Activated CD4-positive, alpha-beta T cell treated with anti-CD3 and anti-CD28 coated beads, Interleukin-2, amount 10 ng/mL, durations not matched to agents 7 days and 5 days (primary cell): ENCODE measurements around the gene CDH20. TPM values are rescaled to one million over a fixed set of nuclear protein-coding genes. Genes with fewer than 3 reads are reported as not detected.
A peak's percentile ranks its signal among the peaks of the same experiment; 100 is the strongest.

Experiments
- CTCF ChIA-PET: fragments of 350-600 bp; sonication (Branson Sonifier 250); formaldehyde crosslinking; loops from one replicate; lab custom pipeline; 2021; ENCODE audit warnings: antibody characterized with exemption; lab: Charles Lee
- POLR2A ChIA-PET: fragments of 350-600 bp; sonication (Branson Sonifier 250); formaldehyde crosslinking; loops from one replicate; lab custom pipeline; 2021; ENCODE audit warnings: antibody characterized with exemption; lab: Charles Lee
- DNase-seq: peaks from one replicate; pipeline ENCODE4 v3.0.0-alpha.2; 2020
- H3K27ac Mint-ChIP-seq: one replicate; pipeline ENCODE4 v1.8.0; 2021; ENCODE audit warnings: mild to moderate bottlenecking, moderate library complexity, mixed read lengths
- H3K27me3 Mint-ChIP-seq: one replicate; pipeline ENCODE4 v1.8.0; 2021; ENCODE audit warnings: mixed read lengths
- H3K36me3 Mint-ChIP-seq: one replicate; pipeline ENCODE4 v1.8.0; 2021; ENCODE audit warnings: low read depth, mixed read lengths
- H3K4me1 Mint-ChIP-seq: one replicate; pipeline ENCODE4 v1.8.0; 2021; ENCODE audit warnings: mixed read lengths
- H3K4me3 Mint-ChIP-seq: one replicate; pipeline ENCODE4 v1.8.0; 2021; ENCODE audit warnings: mild to moderate bottlenecking, moderate library complexity, mixed read lengths
- H3K9me3 Mint-ChIP-seq: one replicate; pipeline ENCODE4 v1.8.0; 2021; ENCODE audit warnings: mixed read lengths
- total RNA-seq, 2 experiments: library from RNA; stranded (reverse); gene quantifications; one replicate each; pipeline ENCODE4 v1.2.3, GENCODE V29; 2021

CDH20 gene
- total RNA-seq, 2 experiments from 2014 or later: not detected

DNA sequence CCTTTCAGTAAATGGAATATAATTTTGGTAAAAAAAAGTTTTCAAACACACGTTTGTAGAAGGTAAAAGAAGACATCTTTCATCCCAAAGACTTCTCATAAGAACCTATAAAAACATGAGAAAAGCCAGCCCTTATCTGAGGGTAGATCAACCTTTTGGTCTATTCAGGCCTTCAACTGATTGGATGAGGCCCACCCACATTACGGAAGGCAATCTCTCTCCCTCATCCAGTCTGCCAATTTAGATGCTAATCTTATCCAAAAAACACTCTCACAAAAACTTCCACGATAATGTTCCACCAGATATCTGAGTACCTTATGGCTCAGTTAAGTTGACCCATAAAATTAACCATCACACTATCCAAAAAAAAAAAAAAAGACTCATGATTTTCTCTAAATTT lies 2.2 kb upstream of the CDH20 start:
- no peaks in the 10 kb centered on the region for H3K36me3 Mint-ChIP-seq
- H3K4me1 Mint-ChIP-seq: no peaks in the 10 kb centered on the region
- peaks cover 32% of the 10 kb centered on the region for H3K27me3 Mint-ChIP-seq
- no peak for DNase-seq
- ChIA-PET POLR2A (no interaction called here), CTCF (no interaction called here)
- H3K9me3 Mint-ChIP-seq: no peaks in the 10 kb centered on the region
- no peak overlapping the region for H3K4me3 Mint-ChIP-seq
- H3K27ac Mint-ChIP-seq: no peak overlapping the region

DNA sequence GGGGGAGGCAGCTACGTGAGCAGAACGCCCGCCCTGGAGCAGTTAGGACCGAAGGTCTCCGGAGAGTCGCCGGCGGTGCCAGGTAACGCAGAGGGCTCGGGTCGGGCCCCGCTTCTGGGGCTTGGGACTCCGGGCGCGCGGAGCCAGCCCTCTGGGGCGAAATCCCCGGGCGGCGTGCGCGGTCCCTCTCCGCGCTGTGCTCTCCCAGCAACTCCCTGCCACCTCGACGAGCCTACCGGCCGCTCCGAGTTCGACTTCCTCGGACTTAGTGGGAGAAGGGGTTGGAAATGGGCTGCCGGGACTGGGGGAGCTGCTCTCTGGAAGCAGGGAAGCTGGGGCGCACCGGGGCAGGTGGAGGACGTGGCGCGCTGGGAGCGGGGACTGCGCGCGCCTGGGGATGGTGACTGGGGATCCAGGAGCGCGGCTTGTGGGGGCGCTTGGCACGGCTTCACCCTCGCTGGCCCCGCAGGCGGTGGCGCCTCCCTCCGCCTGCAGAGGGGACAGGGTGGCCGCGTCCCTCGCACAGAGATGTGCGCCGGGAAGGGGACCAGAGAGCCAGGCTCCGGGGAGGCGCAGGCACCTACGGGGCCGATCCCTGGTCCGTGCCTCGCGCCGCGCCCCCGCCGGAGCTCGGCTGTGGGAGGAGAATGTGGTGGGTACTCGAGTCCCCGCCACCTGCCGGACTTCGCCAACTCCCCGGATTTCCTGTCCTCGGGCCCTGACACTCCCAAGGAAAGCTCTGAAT lies 688 bp downstream of the CDH20 start:
- Mint-ChIP-seq H3K9me3 (no peaks in the 10 kb centered on the region), H3K27me3 (peaks cover 32% of the 10 kb centered on the region), H3K27ac (no peak overlapping the region), H3K4me1 (no peaks in the 10 kb centered on the region), H3K36me3 (no peaks in the 10 kb centered on the region), H3K4me3 (no peak overlapping the region)
- POLR2A ChIA-PET: no interaction called here
- CTCF ChIA-PET: no interaction called here
- DNase-seq: no peak

DNA sequence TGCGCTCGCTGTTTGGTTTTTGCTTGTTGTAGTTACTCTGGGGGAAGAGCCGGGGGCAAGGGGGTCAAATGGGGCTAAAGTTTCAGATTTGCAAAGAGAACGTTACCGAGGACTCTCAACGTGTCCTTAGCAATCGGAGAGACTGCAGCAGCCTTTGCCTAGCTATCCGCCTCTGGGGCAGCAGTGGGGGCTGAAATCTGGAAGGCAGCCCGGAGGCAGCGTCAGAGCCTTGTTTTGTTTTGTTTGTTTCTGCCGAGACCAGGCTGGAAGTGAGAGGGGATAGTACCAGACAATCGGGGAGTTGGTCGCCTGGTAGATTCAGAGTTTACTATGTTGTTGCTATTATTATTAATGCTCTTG lies 1.2 kb downstream of the CDH20 start:
- H3K4me1 Mint-ChIP-seq: no peaks in the 10 kb centered on the region
- POLR2A ChIA-PET: no interaction called here
- no peak for DNase-seq
- no peak overlapping the region for H3K27ac Mint-ChIP-seq
- no peaks in the 10 kb centered on the region for H3K9me3 Mint-ChIP-seq
- no peak overlapping the region for H3K4me3 Mint-ChIP-seq
- peaks cover 32% of the 10 kb centered on the region for H3K27me3 Mint-ChIP-seq
- no peaks in the 10 kb centered on the region for H3K36me3 Mint-ChIP-seq
- CTCF ChIA-PET: no interaction called here

- H3K9me3 Mint-ChIP-seq: no peaks in the 10 kb centered on the region
- POLR2A ChIA-PET: no interaction called here
- peak overlapping the region; percentile 31 for H3K27ac Mint-ChIP-seq
- no peaks in the 10 kb centered on the region for H3K4me1 Mint-ChIP-seq
- no peak overlapping the region for H3K4me3 Mint-ChIP-seq
- peaks cover 32% of the 10 kb centered on the region for H3K27me3 Mint-ChIP-seq
- no peaks in the 10 kb centered on the region for H3K36me3 Mint-ChIP-seq
- no peak for DNase-seq
- CTCF ChIA-PET: no interaction called here
Observed at GRCh38 chr18:61334951-61335683, 1.9 kb downstream of the CDH20 start.

GRCh38 chr18:61335684-61336555 lies 2.7 kb downstream of the CDH20 start:
- H3K4me1 Mint-ChIP-seq: no peaks in the 10 kb centered on the region
- H3K36me3 Mint-ChIP-seq: no peaks in the 10 kb centered on the region
- no peak for DNase-seq
- ChIA-PET POLR2A (no interaction called here), CTCF (no interaction called here)
- peaks cover 32% of the 10 kb centered on the region for H3K27me3 Mint-ChIP-seq
- H3K27ac Mint-ChIP-seq: no peak overlapping the region
- H3K9me3 Mint-ChIP-seq: no peaks in the 10 kb centered on the region
- H3K4me3 Mint-ChIP-seq: no peak overlapping the region

DNA sequence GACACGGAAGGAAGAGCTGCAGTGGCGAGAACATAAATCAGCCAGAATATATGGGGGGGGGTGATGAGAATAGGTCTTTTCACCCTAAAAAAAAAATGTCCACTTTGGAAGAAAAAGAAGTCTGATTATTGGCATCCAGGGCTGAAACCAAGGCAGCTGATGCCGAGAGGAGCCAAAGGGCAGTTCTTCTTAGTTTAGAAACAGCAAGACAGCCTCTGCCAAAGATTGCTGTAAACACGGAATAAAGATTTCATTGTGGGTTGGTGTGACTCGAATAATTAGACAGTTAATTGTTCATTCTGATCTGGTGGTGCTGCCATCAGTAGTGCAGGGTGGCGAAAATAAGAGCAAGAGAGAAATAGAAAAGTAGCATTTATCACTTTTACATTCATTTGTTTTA lies 3.5 kb downstream of the CDH20 start:
- H3K9me3 Mint-ChIP-seq: no peaks in the 10 kb centered on the region
- peaks cover 32% of the 10 kb centered on the region for H3K27me3 Mint-ChIP-seq
- no peaks in the 10 kb centered on the region for H3K36me3 Mint-ChIP-seq
- ChIA-PET POLR2A (no interaction called here), CTCF (no interaction called here)
- H3K27ac Mint-ChIP-seq: no peak overlapping the region
- no peak for DNase-seq
- H3K4me1 Mint-ChIP-seq: no peaks in the 10 kb centered on the region
- H3K4me3 Mint-ChIP-seq: no peak overlapping the region

GRCh38 chr18:61337527-61337926 lies 4.3 kb downstream of the CDH20 start:
- no peaks in the 10 kb centered on the region for H3K4me1 Mint-ChIP-seq
- POLR2A ChIA-PET: no interaction called here

GRCh38 chr18:61340148-61340547 lies 6.9 kb downstream of the CDH20 start:
- Mint-ChIP-seq H3K27me3 (peaks cover 8% of the 10 kb centered on the region), H3K4me1 (no peaks in the 10 kb centered on the region), H3K9me3 (no peaks in the 10 kb centered on the region), H3K36me3 (no peaks in the 10 kb centered on the region), H3K27ac (no peak overlapping the region), H3K4me3 (no peak overlapping the region)
- ChIA-PET CTCF (no interaction called here), POLR2A (no interaction called here)
- no peak for DNase-seq

More at GRCh38 chr18:61337527-61337926, 4.3 kb downstream of the CDH20 start:
- H3K9me3 Mint-ChIP-seq: no peaks in the 10 kb centered on the region
- H3K36me3 Mint-ChIP-seq: no peaks in the 10 kb centered on the region
- no peak overlapping the region for H3K27ac Mint-ChIP-seq
- H3K27me3 Mint-ChIP-seq: peaks cover 29% of the 10 kb centered on the region
- DNase-seq: no peak
- CTCF ChIA-PET: no interaction called here
- no peak overlapping the region for H3K4me3 Mint-ChIP-seq

GRCh38 chr18:61348230-61348629 lies 15.0 kb downstream of the CDH20 start:
- Mint-ChIP-seq H3K36me3 (no peaks in the 10 kb centered on the region), H3K27ac (no peak overlapping the region), H3K4me1 (no peaks in the 10 kb centered on the region), H3K9me3 (no peaks in the 10 kb centered on the region), H3K27me3 (no peaks in the 10 kb centered on the region), H3K4me3 (no peak overlapping the region)
- ChIA-PET CTCF (no interaction called here), POLR2A (no interaction called here)
- DNase-seq: no peak

DNA sequence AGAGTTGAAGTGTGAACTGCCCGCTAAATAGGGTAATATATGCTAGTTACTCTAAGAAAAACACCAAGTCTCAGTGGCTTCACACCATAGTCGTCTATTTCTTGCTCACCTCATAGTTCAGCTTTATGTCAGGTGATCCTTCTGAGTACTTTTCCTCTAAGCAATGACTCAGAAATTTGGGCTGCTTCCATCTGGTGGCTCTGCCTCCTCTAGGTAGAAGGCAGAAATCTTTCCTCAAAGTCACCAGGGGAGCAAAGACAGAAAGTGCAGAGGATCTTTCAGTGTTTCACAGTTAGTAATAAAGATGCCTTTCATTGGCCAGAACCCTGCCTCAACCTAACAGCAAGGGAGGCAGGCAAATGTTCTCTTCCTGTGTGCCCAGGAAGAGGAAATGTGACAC lies 17.3 kb downstream of the CDH20 start:
- Mint-ChIP-seq H3K36me3 (no peaks in the 10 kb centered on the region), H3K27me3 (no peaks in the 10 kb centered on the region), H3K9me3 (no peaks in the 10 kb centered on the region), H3K27ac (no peak overlapping the region), H3K4me1 (no peaks in the 10 kb centered on the region), H3K4me3 (no peak overlapping the region)
- no peak for DNase-seq
- POLR2A ChIA-PET: no interaction called here
- CTCF ChIA-PET: no interaction called here

DNA sequence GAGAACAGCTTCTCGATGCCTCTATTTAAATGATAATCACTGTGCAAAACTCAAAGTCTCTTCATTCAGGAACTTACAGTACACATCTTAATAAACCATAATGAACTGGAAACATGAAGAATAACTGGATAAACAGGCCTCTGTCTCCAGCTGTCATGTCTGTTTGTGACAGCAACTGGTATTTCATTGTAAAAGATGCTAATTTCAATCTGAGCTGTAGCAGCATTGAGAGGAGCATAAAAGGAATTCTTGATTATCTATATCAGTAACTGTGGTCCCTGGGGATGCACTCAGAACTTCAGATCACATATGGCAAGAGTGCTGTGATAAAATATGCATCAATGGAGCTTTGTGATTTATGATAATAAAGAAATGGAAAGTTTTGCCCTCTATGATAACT lies 18.8 kb downstream of the CDH20 start:
- POLR2A ChIA-PET: no interaction called here

GRCh38 chr18:61352611-61353010 lies 19.4 kb downstream of the CDH20 start:
- H3K9me3 Mint-ChIP-seq: no peaks in the 10 kb centered on the region
- POLR2A ChIA-PET: no interaction called here
- no peaks in the 10 kb centered on the region for H3K36me3 Mint-ChIP-seq
- no peaks in the 10 kb centered on the region for H3K27me3 Mint-ChIP-seq
- no peak for DNase-seq
- H3K4me3 Mint-ChIP-seq: no peak overlapping the region
- CTCF ChIA-PET: no interaction called here
- H3K4me1 Mint-ChIP-seq: no peaks in the 10 kb centered on the region
- H3K27ac Mint-ChIP-seq: no peak overlapping the region

More for the DNA sequence above, 18.8 kb downstream of the CDH20 start:
- Mint-ChIP-seq H3K27me3 (no peaks in the 10 kb centered on the region), H3K27ac (no peak overlapping the region), H3K4me1 (no peaks in the 10 kb centered on the region), H3K36me3 (no peaks in the 10 kb centered on the region), H3K4me3 (no peak overlapping the region), H3K9me3 (no peaks in the 10 kb centered on the region)
- no peak for DNase-seq
- CTCF ChIA-PET: no interaction called here
